ENCODE results near the gene TYW1.
"Not testable (repeated sequence)": the region's sequence is repeated elsewhere in the genome, so short reads cannot be mapped to it uniquely, and the experiment has no call there.

TYW1 gene

DNA sequence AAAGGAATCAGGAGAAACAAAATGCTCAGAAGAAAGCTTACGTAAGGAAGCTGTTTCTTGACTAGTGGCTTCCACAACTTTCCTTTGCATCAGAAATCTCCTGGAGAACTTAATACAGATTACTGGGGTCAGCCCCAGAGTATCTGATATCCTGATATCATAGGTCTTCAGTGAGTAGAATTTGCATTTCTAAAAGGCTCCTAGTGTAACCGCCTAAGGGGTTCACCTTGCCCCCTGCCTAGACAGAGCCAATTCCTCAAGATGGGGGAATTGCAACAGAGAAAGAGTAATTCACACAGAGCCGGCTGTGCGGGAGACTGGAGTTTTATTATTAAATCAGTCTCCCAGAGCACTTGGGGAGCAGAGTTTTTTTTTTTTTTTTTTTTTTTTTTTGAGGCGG, 251.7 kb downstream of the TYW1 start:
- DNase-seq (ENCODE audit: low spot score), result not testable (repeated sequence)

DNA sequence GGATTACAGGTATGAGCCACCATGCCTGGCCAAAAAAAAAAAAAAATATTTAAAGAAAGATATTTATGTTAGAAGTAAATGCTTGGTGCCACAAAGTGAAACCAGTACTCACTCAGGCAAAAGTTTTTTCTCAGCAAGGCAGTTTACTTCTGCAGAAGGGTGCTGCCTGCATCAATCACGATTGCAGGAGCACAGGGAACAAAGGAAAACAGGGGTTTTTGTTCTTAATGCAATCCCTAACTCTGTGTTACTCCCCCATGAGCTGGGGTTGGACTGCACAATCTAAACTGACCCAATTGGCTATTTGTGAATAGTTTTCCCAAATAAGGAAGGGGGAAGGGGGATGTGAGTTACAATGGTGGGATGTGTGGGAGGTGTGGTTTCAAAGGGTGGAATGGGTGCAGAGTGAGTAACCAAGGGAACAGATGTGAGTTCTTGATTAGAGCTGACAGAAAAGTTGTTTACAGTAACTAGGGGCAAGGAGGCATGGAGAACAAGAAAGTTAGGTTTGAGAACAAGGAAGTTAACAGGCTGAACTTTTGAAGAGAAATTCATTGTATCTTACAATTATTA, 255.4 kb downstream of the TYW1 start:
- no peak for DNase-seq (ENCODE audit: low spot score)

DNA sequence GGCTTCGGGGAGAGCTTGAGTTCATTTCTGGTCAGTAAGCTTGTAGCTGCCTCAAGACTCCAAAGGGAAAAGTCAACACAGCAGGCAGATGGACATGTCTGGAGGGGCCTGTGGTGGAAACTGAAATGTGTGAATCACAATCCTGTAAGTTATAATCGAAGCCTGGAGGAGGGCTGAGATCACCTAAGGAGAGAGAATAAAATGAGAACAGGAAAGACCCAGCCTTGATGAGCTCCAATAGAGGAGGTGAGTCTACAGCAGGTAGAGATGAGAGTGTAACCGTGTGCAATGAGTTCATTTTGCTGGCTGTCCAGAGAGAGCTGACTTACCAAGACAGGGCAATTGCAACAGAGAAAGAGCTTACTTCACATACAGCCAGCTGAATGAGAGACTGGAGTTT, 258.4 kb downstream of the TYW1 start:
- DNase-seq (ENCODE audit: low spot score), result not testable (repeated sequence)

DNA sequence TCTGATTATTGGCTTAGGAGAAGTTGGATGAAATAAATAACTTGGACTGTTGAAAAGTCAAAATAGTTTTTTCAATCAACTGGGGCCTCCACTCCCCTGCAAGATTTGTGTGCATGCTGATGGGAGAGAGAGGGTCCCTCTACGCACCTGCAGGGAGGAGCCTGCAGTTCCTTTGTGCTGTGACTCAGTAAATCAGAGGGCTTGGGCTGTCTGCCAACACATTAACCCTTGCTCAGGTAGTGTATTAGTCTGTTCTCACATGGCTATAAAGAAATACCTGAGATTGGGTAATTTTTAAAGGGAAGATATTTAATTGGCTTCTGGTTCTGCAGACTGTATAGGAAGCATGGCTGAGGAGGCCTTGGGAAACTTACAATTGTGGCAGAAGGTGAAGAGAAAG, 261.1 kb downstream of the TYW1 start:
- DNase-seq (ENCODE audit: low spot score), result not testable (repeated sequence)

DNA sequence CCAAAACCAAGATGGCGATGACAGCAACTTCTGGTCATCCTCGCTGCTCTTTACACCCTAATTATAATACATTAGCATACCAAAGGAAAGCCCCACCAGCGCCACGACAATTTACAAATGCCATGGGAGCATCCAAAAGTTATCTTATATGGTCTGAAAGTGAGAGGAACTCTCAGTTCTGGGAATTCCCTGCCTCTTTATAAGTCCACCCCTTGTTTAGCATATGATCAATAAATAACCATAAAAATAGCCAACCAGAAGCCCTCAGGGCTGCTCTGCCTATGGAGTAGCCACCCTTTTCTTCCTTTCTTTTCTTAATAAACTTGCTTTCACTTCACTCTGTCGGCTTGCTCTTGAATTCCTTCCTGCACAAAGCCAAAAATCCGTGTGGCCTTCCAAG, 262.7 kb downstream of the TYW1 start:
- not testable (repeated sequence) for DNase-seq (ENCODE audit: low spot score)

DNA sequence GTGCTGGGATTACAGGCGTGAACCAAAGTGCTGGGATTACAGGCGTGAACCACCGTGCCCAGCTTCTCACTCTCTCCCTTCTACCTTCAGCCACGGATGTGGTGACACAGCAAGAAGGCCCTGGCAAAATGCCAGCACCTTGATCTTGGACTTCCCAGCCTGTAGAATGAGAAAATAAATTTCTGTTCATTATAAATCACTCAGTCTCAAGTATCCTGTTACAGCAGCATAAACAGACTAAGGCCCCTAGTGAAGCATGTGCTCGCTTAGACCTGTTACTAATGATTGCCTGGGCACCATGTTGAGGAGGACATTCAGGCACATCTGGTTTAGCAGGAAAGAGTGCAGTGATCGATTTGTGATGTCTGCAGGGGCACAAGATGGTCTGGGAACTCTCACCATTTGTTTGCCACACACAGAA, 263.5 kb downstream of the TYW1 start:
- not testable (repeated sequence) for DNase-seq (ENCODE audit: low spot score)

DNA sequence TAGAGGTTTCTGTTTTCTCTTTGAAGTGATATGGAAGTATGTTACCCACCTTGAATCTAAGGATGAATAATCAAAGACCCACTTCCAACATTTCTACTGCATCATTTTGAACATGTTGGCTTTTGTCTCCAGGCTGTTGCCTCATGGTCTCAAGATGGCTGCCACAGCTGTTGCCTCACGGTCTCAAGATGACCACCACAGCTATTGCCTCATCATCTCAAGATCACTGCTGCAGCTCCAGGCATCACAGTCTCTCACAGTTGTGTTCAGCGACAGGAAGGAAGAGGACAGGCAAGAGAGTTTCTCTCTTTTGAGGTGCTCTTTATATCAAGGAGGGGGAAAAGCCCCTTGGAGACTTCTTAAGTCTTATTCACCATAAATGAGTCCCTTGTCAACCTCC, 267.4 kb downstream of the TYW1 start:
- DNase-seq (ENCODE audit: low spot score), result not testable (repeated sequence)

DNA sequence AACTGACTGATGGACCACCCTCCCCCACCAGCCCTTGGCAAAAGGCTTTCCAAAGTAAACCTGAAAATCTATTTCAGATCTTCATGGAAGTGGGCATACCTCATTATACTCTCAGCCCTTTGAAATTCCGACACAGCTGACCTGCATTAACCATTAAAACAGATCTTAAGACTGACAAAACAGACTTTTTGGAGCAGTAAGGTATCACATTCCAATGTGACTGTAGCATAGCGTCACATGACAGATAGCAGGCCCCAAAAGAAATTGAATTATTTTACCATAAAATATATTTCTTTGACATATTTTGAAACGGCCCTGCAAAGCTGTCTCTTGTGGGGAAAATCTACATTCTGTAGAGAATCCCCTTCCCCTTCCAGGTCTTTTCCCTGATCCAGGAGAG, 269.4 kb downstream of the TYW1 start:
- not testable (repeated sequence) for DNase-seq (ENCODE audit: low spot score)

DNA sequence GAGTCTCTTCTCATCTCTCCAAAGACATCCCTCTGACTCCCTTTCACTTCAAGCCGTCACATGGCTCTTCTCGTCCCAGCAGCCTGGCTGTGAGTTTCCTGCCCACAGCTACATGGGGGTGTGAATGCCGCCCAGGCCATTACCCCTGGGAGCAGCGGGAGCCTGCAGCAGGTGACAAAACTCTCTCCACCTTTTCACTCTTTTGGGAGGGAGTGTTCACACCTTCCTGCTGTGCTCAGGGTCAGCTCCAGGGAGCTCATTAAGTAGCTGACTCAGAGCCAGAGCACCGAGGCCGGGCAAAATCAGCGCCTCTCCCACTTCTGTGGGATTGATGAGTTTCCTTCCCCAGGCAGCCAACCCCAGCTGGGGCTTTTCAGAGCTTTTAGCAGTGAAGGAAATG, 271.3 kb downstream of the TYW1 start:
- DNase-seq (ENCODE audit: low spot score), result no peak

DNA sequence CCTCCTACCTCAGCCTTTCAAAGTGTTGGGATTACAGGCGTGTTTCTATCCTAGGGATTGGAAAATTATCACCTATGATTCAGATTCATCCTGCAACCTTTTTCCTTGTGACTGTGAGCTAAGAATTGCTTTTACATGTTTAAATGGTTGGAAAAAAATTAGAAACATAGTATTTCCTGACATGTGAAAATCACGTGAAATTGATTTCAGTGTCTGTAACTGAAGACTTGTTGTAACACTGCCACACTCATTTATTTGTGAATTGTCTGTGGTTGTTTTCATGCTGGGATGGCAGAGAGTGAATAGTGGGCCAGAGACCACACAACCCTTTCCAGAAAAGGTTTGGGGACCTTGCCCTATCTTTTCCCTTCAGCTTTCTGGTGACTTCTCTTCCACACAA, 273.3 kb downstream of the TYW1 start:
- DNase-seq (ENCODE audit: low spot score), result not testable (repeated sequence)

Data from AG20443 (cell line).